Activated CD8-positive, alpha-beta memory T cell treated with anti-CD3 and anti-CD28 coated beads, Interleukin-2, amount 50 U/mL, for 4 hours (primary cell): ENCODE measurements around the gene ANKRD40CL.
"Not testable (repeated sequence)": the region's sequence is repeated elsewhere in the genome, so short reads cannot be mapped to it uniquely, and the experiment has no call there.

Experiments used
- DNase-seq: peaks from one replicate; pipeline ENCODE4 v3.0.0-alpha.2; 2020

ANKRD40CL gene

GRCh38 chr17:50767446-50767845, at the start of gene ANKRD40CL:
Gene ANKRD40CL, minus strand, starts transcription at chr17:50767518. Its CDS starts 605 bp downstream, at chr17:50766913.
- no peak for DNase-seq

- DNase-seq = no peak
These were observed 49.0 kb upstream of the ANKRD40CL start for GRCh38 chr17:50816271-50816670.

- no peak for DNase-seq
These were observed 48.1 kb upstream of the ANKRD40CL start for GRCh38 chr17:50815400-50815799.

GRCh38 chr17:50813583-50813982, 46.3 kb upstream of the ANKRD40CL start:
- no peak for DNase-seq

GRCh38 chr17:50808888-50809287, 41.6 kb upstream of the ANKRD40CL start:
- DNase-seq = no peak

GRCh38 chr17:50808413-50808812, 41.1 kb upstream of the ANKRD40CL start:
- DNase-seq = no peak

GRCh38 chr17:50807675-50808074, 40.4 kb upstream of the ANKRD40CL start:
- DNase-seq = no peak

GRCh38 chr17:50807009-50807408, 39.7 kb upstream of the ANKRD40CL start:
- no peak for DNase-seq

GRCh38 chr17:50806141-50806643, 38.9 kb upstream of the ANKRD40CL start:
- no peak for DNase-seq

GRCh38 chr17:50805486-50805885, 38.2 kb upstream of the ANKRD40CL start:
- DNase-seq = no peak

- DNase-seq = not testable (repeated sequence)
These were observed 37.6 kb upstream of the ANKRD40CL start for GRCh38 chr17:50804749-50805475.

GRCh38 chr17:50803676-50804075, 36.4 kb upstream of the ANKRD40CL start:
- DNase-seq = no peak

- DNase-seq = no peak
These were observed 35.6 kb upstream of the ANKRD40CL start for GRCh38 chr17:50802609-50803571.

- DNase-seq = no peak
These were observed 32.9 kb upstream of the ANKRD40CL start for GRCh38 chr17:50800196-50800700.

GRCh38 chr17:50799582-50799981, 32.3 kb upstream of the ANKRD40CL start:
- no peak for DNase-seq

GRCh38 chr17:50798424-50799288, 31.3 kb upstream of the ANKRD40CL start:
- DNase-seq = no peak

GRCh38 chr17:50797135-50797810, 30.0 kb upstream of the ANKRD40CL start:
- no peak for DNase-seq

GRCh38 chr17:50794361-50794760, 27.0 kb upstream of the ANKRD40CL start:
- DNase-seq = no peak

- DNase-seq = no peak
These were observed 25.7 kb upstream of the ANKRD40CL start for GRCh38 chr17:50793007-50793406.

GRCh38 chr17:50792132-50792531, 24.8 kb upstream of the ANKRD40CL start:
- no peak for DNase-seq

GRCh38 chr17:50790618-50791017, 23.3 kb upstream of the ANKRD40CL start:
- no peak for DNase-seq

GRCh38 chr17:50787106-50787505, 19.8 kb upstream of the ANKRD40CL start:
- DNase-seq = no peak
